ENCODE results near the gene PGP.

PGP gene

GRCh38 chr16:2166263-2167067 is 48.2 kb downstream of the PGP start:
- DNase-seq (ENCODE audit: low read depth in 3 of 3): no peak

GRCh38 chr16:2165861-2166260 is 48.8 kb downstream of the PGP start:
- DNase-seq (ENCODE audit: low read depth in 3 of 3): no peak

GRCh38 chr16:2163211-2163881 is 51.3 kb downstream of the PGP start:
- no peak for DNase-seq (ENCODE audit: low read depth in 3 of 3)

- no peak for DNase-seq (ENCODE audit: low read depth in 3 of 3)
Observed at GRCh38 chr16:2162676-2163118, 51.9 kb downstream of the PGP start.

GRCh38 chr16:2161911-2162310 is 52.7 kb downstream of the PGP start:
- no peak for DNase-seq (ENCODE audit: low read depth in 3 of 3)
